K562 (cell line): ENCODE measurements around the gene GALNT12. TPM values are rescaled to one million over a fixed set of nuclear protein-coding genes. Genes with fewer than 3 reads are reported as not detected.

Source experiments
- CLOCK ChIP-seq: fragments of 250-450 bp; sonication (Bioruptor Pico); IDR thresholded peaks from 2 replicates; pipeline ENCODE4 v1.4.0; 2020; ENCODE audit warnings: mild to moderate bottlenecking, moderate library complexity, borderline replicate concordance
- IFI16 ChIP-seq: fragments of 250-450 bp; sonication (Bioruptor Pico); IDR thresholded peaks from 2 replicates; pipeline ENCODE4 v2.1.2; 2022; ENCODE audit warnings: mild to moderate bottlenecking, inconsistent platforms
- PBX2 ChIP-seq, 2 experiments: IDR thresholded peaks in 1 of 2; conservative IDR thresholded peaks in 1 of 2; 2 replicates each; pipeline ENCODE4 v1.6.1; 2016; ENCODE audit warnings: low read depth in 2 of 2, mild to moderate bottlenecking in 1 of 2, missing compliant biosample characterization in 1 of 2, missing genetic modification characterization in 1 of 2, moderate library complexity in 1 of 2
- PCBP2 ChIP-seq: fragments of 200-400 bp; formaldehyde crosslinking; IDR thresholded peaks from 2 replicates; pipeline ENCODE4 v1.6.1; 2018; ENCODE audit warnings: low read length, low read depth, mild to moderate bottlenecking, moderate library complexity; ENCODE audit not compliant: poor library complexity, severe bottlenecking
- RBM15 ChIP-seq: fragments of 200-400 bp; formaldehyde crosslinking; IDR thresholded peaks from 2 replicates; pipeline ENCODE4 v1.6.1; 2018; ENCODE audit warnings: mild to moderate bottlenecking, low read length, moderate library complexity; ENCODE audit not compliant: insufficient read depth
- TCF7 ChIP-seq: sonication (generic); IDR thresholded peaks from 2 replicates; pipeline ENCODE4 v1.6.1; 2016; ENCODE audit warnings: antibody characterized with exemption, borderline replicate concordance
- ZNF146 ChIP-seq: IDR thresholded peaks from one replicate; pipeline ENCODE4 v1.6.1; 2018; ENCODE audit warnings: missing compliant biosample characterization; ENCODE audit not compliant: unreplicated experiment
- ZNF589 ChIP-seq: fragments of 200-800 bp; sonication (Bioruptor generic); IDR thresholded peaks from 2 replicates; pipeline ENCODE4 v1.6.1; 2016; ENCODE audit warnings: low read depth, missing genetic modification characterization, missing compliant biosample characterization
- polyA plus RNA-seq, 8 experiments: library from polyadenylated mRNA; depleted of rRNA in 4 of 8; stranded (reverse) in 5 of 8; unstranded in 3 of 8; fragments of >200 nt; fragmentation: Nextera tagmentation in 2 of 8; fragmentation: Illumina TruSeq in 1 of 8; extraction: Ambion mirVana in 2 of 8; extraction: Trizol in 1 of 8; gene quantifications; 2 replicates each; pipeline versions ENCODE4 v1.2.1 to v1.2.3, GENCODE V29; 2011 to 2014; ENCODE audit warnings: inconsistent platforms in 1 of 8, missing spikeins in 1 of 8
- total RNA-seq, 7 experiments: library from RNA; depleted of rRNA in 6 of 7; stranded (reverse); fragments of >200 nt in 6 of 7; fragmentation: Illumina TruSeq in 2 of 7; extraction: Trizol in 2 of 7; gene quantifications; 2 replicates each; pipeline versions ENCODE4 v1.2.1 to v1.2.3, GENCODE V29; 2011 to 2021; ENCODE audit warnings: low replicate concordance in 1 of 7
- TF ChIP-seq, protein P1 (sequence below): sonication (generic); formaldehyde crosslinking; IDR thresholded peaks from 2 replicates; pipeline ENCODE4 v1.8.0; 2022; ENCODE audit warnings: mild to moderate bottlenecking, missing genetic modification reagents
- TF ChIP-seq, protein P2 (sequence below): sonication (generic); formaldehyde crosslinking; IDR thresholded peaks from 2 replicates; pipeline ENCODE4 v1.8.0; 2022; ENCODE audit warnings: mild to moderate bottlenecking, missing genetic modification reagents, borderline replicate concordance

The GALNT12 gene
- total and polyA plus RNA-seq, 9 of the 15 experiments (the other 6 are each of a cell fraction or from before 2014, with no cell fraction given), result 29.7 to 82.9 (median 44.2) TPM

DNA sequence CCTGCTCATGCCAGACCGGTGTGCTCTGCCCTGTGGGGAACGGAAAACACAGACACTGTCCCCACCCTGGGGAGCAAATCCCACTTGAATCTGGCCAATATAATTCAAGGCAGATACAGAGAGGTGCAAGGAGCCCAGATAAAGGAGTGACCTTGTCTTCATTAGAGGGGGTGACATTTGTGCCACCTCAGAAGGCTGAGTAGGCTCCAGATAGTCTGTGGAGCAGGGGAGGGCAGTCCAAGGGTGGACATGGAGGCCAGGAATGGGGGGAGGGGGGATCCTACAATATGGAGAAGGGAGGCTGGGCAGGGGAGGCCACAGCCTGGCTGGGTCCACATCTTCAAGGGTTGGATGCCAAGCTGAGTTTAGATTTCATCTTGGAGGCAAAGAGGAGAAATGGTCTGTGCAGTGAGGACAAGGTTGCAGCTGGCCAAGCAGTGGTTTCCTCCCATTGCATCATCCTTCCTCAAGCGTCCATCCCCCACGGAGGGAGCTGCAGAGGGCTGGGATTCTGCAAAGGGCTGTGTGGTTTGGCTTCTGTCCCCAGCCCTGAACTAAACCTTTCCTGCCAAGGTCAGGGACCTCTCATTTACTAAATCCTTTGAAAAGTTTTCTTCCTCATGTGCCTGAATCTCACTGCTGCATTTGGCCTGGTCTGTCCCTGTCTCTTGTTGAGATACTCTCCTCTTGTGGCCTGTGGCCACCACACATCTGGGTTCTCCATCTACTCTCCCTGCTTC lies 60.1 kb downstream of the GALNT12 start (continued):
- TF ChIP-seq ZNF589 (peak; percentile 97), RBM15 (no peak), PCBP2 (no peak), PBX2 (CRISPR knock-in tag; IDR thresholded peaks at IDR 0.05; ENCODE audit: low read depth) (no peak), PBX2 (tag; conservative IDR thresholded peaks at IDR 0.05; ENCODE audit: low read depth) (no peak; the same call in 1 of the 2 replicates), TCF7 (no peak), CLOCK (peak; percentile 64; the same call in 1 of the 2 replicates), IFI16 (peak; percentile 76; the same call in 1 of the 2 replicates), ZNF146 (CRISPR knock-in tag) (no peak)
- TF ChIP-seq, protein P1, sequence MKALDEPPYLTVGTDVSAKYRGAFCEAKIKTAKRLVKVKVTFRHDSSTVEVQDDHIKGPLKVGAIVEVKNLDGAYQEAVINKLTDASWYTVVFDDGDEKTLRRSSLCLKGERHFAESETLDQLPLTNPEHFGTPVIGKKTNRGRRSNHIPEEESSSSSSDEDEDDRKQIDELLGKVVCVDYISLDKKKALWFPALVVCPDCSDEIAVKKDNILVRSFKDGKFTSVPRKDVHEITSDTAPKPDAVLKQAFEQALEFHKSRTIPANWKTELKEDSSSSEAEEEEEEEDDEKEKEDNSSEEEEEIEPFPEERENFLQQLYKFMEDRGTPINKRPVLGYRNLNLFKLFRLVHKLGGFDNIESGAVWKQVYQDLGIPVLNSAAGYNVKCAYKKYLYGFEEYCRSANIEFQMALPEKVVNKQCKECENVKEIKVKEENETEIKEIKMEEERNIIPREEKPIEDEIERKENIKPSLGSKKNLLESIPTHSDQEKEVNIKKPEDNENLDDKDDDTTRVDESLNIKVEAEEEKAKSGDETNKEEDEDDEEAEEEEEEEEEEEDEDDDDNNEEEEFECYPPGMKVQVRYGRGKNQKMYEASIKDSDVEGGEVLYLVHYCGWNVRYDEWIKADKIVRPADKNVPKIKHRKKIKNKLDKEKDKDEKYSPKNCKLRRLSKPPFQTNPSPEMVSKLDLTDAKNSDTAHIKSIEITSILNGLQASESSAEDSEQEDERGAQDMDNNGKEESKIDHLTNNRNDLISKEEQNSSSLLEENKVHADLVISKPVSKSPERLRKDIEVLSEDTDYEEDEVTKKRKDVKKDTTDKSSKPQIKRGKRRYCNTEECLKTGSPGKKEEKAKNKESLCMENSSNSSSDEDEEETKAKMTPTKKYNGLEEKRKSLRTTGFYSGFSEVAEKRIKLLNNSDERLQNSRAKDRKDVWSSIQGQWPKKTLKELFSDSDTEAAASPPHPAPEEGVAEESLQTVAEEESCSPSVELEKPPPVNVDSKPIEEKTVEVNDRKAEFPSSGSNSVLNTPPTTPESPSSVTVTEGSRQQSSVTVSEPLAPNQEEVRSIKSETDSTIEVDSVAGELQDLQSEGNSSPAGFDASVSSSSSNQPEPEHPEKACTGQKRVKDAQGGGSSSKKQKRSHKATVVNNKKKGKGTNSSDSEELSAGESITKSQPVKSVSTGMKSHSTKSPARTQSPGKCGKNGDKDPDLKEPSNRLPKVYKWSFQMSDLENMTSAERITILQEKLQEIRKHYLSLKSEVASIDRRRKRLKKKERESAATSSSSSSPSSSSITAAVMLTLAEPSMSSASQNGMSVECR (CRISPR knock-in tag), result no peak
- TF ChIP-seq, protein P2, sequence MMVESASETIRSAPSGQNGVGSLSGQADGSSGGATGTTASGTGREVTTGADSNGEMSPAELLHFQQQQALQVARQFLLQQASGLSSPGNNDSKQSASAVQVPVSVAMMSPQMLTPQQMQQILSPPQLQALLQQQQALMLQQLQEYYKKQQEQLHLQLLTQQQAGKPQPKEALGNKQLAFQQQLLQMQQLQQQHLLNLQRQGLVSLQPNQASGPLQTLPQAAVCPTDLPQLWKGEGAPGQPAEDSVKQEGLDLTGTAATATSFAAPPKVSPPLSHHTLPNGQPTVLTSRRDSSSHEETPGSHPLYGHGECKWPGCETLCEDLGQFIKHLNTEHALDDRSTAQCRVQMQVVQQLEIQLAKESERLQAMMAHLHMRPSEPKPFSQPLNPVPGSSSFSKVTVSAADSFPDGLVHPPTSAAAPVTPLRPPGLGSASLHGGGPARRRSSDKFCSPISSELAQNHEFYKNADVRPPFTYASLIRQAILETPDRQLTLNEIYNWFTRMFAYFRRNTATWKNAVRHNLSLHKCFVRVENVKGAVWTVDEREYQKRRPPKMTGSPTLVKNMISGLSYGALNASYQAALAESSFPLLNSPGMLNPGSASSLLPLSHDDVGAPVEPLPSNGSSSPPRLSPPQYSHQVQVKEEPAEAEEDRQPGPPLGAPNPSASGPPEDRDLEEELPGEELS (CRISPR knock-in tag), result no peak
